ENCODE results near the gene AGPAT4. TPM values are rescaled to one million over a fixed set of nuclear protein-coding genes. Genes with fewer than 3 reads are reported as not detected.

Gene AGPAT4
- polyA plus RNA-seq, 1 experiment, result 3.7 TPM

- ChIA-PET CTCF (interaction anchor here (1.2 kb wide), 1 partner anchor 62 kb away, joined by 3 read pairs; no protein-coding TSS in a partner anchor), POLR2A (no interaction called here)
- H3K4me3 ChIP-seq (ENCODE audit: low read depth, low read length), result no peak overlapping the region
- no peaks in the 10 kb centered on the region for H3K36me3 ChIP-seq (ENCODE audit: control insufficient read depth, insufficient read depth, low read length)
- H3K27me3 ChIP-seq (ENCODE audit: control insufficient read depth, insufficient read depth, low read length), result no peaks in the 10 kb centered on the region
- no peak for TF ChIP-seq CTCF (IDR thresholded peaks at IDR 0.05; ENCODE audit: insufficient read depth, low read depth, low read length)
- no peak for DNase-seq (ENCODE audit: low read depth)
These were observed 130.0 kb downstream of the AGPAT4 start for GRCh38 chr6:161143663-161144430.

- Histone ChIP-seq H3K36me3 (ENCODE audit: control insufficient read depth, insufficient read depth, low read length) (no peaks in the 10 kb centered on the region), H3K4me3 (ENCODE audit: low read depth, low read length) (no peak overlapping the region), H3K27me3 (ENCODE audit: control insufficient read depth, insufficient read depth, low read length) (no peaks in the 10 kb centered on the region)
- POLR2A ChIA-PET, result interaction anchor here (0.6 kb wide), 1 partner anchor 47 kb away, joined by 3 read pairs; no protein-coding TSS in a partner anchor
- TF ChIP-seq CTCF (IDR thresholded peaks at IDR 0.05; ENCODE audit: insufficient read depth, low read depth, low read length), result no peak
- no peak for DNase-seq (ENCODE audit: low read depth)
- CTCF ChIA-PET, result no interaction called here
These were observed 130.9 kb downstream of the AGPAT4 start for GRCh38 chr6:161142957-161143296.

GRCh38 chr6:161141173-161141572 lies 132.7 kb downstream of the AGPAT4 start:
- DNase-seq (ENCODE audit: low read depth), result no peak

GRCh38 chr6:161140554-161140875 lies 133.3 kb downstream of the AGPAT4 start:
- CTCF ChIA-PET, result interaction anchor here (0.8 kb wide), 1 partner anchor 12 kb away, joined by 5 read pairs; no protein-coding TSS in a partner anchor
- H3K36me3 ChIP-seq (ENCODE audit: control insufficient read depth, insufficient read depth, low read length), result peaks cover under 1% of the 10 kb centered on the region; the same call in 1 of the 2 replicates
- POLR2A ChIA-PET, result no interaction called here
- H3K4me3 ChIP-seq (ENCODE audit: low read depth, low read length), result no peak overlapping the region
- no peak for DNase-seq (ENCODE audit: low read depth)
- TF ChIP-seq CTCF (IDR thresholded peaks at IDR 0.05; ENCODE audit: insufficient read depth, low read depth, low read length), result no peak
- H3K27me3 ChIP-seq (ENCODE audit: control insufficient read depth, insufficient read depth, low read length), result no peaks in the 10 kb centered on the region

More at GRCh38 chr6:161141173-161141572, 132.7 kb downstream of the AGPAT4 start:
- Histone ChIP-seq H3K4me3 (ENCODE audit: low read depth, low read length) (no peak overlapping the region), H3K36me3 (ENCODE audit: control insufficient read depth, insufficient read depth, low read length) (no peaks in the 10 kb centered on the region; the same call in 1 of the 2 replicates), H3K27me3 (ENCODE audit: control insufficient read depth, insufficient read depth, low read length) (no peaks in the 10 kb centered on the region)
- no peak for TF ChIP-seq CTCF (IDR thresholded peaks at IDR 0.05; ENCODE audit: insufficient read depth, low read depth, low read length)
- ChIA-PET POLR2A (no interaction called here), CTCF (no interaction called here)

GRCh38 chr6:161139766-161140553 lies 133.9 kb downstream of the AGPAT4 start:
- POLR2A ChIA-PET, result no interaction called here
- peaks cover 2% of the 10 kb centered on the region; the same call in 1 of the 2 replicates for H3K36me3 ChIP-seq (ENCODE audit: control insufficient read depth, insufficient read depth, low read length)
- no peaks in the 10 kb centered on the region for H3K27me3 ChIP-seq (ENCODE audit: control insufficient read depth, insufficient read depth, low read length)
- DNase-seq (ENCODE audit: low read depth), result no peak
- CTCF ChIA-PET, result interaction anchor here (0.8 kb wide), 1 partner anchor 13 kb away, joined by 5 read pairs; no protein-coding TSS in a partner anchor
- no peak for TF ChIP-seq CTCF (IDR thresholded peaks at IDR 0.05; ENCODE audit: insufficient read depth, low read depth, low read length)
- no peak overlapping the region for H3K4me3 ChIP-seq (ENCODE audit: low read depth, low read length)
